ENCODE measurements around the gene SERPINE3.

SERPINE3 gene

DNA sequence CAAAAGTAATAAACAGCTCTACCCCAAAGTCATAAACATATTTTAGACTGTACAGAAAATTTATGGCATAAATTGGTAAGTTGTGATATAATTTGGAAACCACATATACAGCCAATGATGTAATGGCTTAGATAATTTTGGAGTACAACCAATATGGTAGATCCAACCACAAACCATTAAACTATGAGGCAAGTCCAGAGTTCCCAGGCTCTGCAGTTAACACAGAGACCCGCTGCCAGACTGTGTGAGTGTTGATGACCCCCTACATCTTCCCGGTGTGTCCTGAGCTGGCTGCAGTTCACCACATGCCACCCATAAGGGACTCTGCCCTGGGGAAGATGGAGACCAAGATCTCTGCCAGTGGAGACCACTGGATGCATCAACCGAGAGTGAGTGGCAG lies 9.9 kb upstream of the SERPINE3 start:
- no peak for DNase-seq

DNA sequence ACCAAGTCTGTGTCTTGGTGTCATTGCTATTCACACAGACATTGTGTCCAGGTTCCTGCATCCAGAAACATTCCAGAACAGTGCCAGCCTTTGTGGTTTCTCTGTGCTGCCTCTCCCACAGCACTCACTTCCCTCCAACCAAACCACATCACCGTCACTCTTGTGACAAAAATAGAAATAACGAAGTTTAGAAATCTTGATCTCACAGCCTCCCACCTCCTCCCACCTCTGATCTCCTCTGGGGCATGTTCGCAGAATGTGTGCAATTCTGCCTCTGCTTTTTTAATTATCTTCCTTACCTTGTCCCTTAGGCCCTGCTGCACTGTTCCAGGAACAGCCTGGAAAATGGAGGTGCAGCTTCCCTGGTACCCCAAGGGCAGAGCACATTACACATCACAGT lies 8.7 kb upstream of the SERPINE3 start:
- no peak for DNase-seq

DNA sequence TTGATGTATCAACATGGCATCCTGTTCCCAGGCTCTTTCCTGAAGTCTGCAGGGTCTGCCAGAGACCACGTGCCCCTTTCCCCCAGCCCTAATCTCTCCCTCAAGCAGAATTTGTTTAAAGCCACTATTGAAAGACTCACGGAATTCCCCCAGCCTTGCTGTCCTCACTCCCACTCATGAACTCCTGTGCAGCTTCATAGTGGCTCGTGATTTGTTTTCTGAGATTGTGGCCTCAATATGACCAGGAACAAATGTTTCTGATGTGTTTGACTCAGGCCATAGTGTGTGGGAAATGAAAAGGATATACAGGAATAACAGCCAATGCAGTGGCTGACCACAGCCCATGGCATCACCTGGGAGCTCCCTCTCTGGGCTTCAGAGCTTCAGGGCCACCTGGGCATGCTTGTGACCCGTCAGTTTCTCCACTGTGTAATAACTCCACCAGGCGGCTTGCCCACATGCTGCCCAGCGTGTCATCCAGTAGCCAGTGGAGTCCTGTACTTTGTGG lies 8.1 kb upstream of the SERPINE3 start:
- no peak for DNase-seq

- DNase-seq: no peak
These were observed 6.7 kb upstream of the SERPINE3 start for GRCh38 chr13:51332566-51333361.

GRCh38 chr13:51333421-51333820 lies 6.1 kb upstream of the SERPINE3 start:
- no peak for DNase-seq

GRCh38 chr13:51333826-51334225 lies 5.7 kb upstream of the SERPINE3 start:
- DNase-seq: no peak

GRCh38 chr13:51336746-51337145 lies 2.7 kb upstream of the SERPINE3 start:
- DNase-seq: no peak

- DNase-seq: no peak
These were observed 651 bp downstream of the SERPINE3 start for GRCh38 chr13:51339952-51340732.

- no peak for DNase-seq
These were observed 1.7 kb downstream of the SERPINE3 start for GRCh38 chr13:51341232-51341631.

GRCh38 chr13:51341791-51342190 lies 2.3 kb downstream of the SERPINE3 start:
- no peak for DNase-seq

DNA sequence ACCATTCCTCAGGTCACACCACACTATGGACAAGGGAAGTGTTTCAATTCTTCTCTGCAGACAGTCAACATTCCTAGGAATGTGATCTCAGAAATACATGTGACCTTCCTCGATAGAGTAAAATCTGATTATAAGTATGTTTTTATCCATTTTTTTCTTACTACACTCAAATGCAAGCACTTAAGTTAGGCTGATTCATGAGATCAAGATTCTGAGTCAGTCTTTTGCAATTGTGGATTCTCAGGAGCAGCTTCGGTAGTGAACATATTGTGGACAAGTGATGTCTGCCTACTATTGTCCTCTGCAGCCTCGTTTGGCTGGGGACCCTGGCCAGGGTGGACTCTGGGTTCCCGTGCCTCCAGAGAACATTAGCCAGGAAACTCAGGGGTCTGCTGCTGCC lies 3.2 kb downstream of the SERPINE3 start:
- DNase-seq: no peak

GRCh38 chr13:51343475-51343874 lies 4.0 kb downstream of the SERPINE3 start:
- DNase-seq: no peak

DNA sequence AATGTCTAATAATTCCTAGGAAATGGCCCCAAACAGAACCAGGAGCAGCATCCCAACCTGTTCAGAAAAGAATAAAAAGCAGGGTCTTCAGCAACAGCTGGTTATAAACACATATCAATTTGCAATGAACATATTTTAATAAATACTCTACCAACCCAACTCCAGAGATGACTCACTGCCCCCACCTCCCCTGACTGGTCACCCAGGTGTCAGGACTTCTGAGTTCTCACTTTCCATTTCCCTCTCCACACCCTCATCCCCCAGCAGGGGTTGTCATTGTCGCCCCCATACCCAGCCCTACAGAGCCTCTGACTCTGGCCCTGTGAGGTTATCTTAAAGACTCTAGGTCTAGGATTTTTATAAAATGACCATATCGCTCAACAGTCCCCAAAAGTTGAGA lies 6.9 kb downstream of the SERPINE3 start:
- DNase-seq: no peak

DNA sequence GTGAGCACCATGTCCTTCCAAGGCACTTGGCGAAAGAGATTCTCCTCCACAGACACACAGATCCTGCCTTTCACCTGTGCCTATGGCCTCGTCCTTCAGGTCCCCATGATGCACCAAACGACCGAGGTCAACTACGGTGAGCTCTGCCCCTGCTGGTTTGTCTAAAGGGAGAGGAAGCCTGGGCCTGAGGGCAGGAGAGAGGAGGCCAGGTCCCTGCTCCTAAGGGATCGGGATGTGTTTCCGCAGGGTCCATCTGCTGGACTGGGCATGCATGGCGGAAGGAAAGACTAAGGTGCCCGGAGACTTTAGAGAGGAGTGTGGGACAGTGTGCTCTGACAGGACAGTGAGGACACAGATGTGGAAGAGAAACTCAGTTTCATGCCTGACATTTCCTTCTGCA lies 7.6 kb downstream of the SERPINE3 start:
- no peak for DNase-seq

DNA sequence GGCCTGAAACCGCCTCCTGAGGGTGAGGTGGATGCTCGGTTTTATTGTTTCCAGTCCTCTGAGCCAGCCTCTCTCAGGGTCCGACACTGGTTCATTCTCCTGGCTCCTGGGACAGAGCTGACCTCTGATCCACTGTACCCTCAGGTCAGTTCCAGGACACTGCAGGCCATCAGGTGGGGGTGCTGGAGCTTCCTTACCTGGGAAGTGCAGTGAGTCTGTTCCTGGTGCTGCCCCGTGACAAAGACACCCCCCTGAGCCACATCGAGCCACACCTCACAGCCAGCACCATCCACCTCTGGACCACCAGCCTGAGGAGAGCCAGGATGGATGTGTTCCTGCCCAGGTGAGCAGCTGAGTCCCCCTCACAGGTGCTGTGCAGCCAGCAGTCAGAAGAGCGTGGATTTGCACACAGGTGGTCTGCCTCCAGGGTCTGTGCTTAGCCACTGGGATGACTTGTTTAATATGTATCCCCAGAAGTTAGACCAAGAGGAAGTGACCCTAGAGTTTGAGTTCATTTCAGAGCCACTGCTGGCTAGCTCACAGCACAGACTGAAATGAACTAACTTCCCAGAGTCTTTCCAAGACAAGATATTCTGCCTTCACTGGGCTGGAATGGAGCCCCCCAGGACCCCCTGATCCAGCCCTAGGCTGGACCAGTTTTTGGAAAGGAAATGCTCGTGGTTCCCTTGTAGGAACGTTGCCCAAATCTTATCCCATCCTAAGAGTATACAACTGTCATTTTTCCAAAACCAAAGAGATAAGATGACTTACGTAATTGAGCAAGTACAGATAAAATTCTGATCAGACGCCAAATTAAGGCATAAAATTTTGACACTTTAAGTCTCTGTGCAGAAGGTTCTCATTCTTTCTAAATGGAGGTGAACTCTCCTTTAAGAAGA lies 8.8 kb downstream of the SERPINE3 start:
- DNase-seq: no peak

- DNase-seq: no peak
These were observed 9.5 kb downstream of the SERPINE3 start for GRCh38 chr13:51349016-51349415.

- DNase-seq: no peak
These were observed 15.7 kb downstream of the SERPINE3 start for GRCh38 chr13:51355217-51355616.

- no peak for DNase-seq
These were observed 18.6 kb downstream of the SERPINE3 start for GRCh38 chr13:51357928-51358595.

- DNase-seq: no peak
These were observed 19.9 kb downstream of the SERPINE3 start for GRCh38 chr13:51359352-51359751.

DNA sequence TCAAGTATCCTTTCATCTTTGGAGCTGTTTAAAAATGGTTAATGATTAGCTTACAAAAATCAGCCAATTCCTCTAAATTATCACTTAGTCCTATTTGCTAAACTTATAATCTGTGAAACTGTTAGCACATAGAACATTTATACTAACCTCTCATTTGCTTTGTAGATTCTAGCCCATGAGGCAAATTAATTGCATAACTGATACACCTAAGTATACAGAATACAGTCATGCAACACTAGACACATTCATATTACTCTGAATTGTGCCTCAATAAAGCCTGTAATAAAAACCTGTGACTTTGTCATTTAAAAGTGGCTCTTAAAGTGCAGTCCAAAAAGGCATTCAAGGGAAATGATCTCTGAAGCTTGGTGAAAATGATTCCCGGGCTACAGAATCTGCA lies 21.0 kb downstream of the SERPINE3 start:
- DNase-seq: no peak

GRCh38 chr13:51361106-51361505 lies 21.6 kb downstream of the SERPINE3 start:
- no peak for DNase-seq

- no peak for DNase-seq
These were observed 24.1 kb downstream of the SERPINE3 start for GRCh38 chr13:51363625-51364024.

Measured in activated CD4-positive, alpha-beta T cell treated with anti-CD3 and anti-CD28 coated beads for 4 hours (primary cell).